ENCODE results near the gene PLOD2. TPM values are rescaled to one million over a fixed set of nuclear protein-coding genes. Genes with fewer than 3 reads are reported as not detected.

The PLOD2 gene
- total RNA-seq, 1 donor = 345 TPM

DNA sequence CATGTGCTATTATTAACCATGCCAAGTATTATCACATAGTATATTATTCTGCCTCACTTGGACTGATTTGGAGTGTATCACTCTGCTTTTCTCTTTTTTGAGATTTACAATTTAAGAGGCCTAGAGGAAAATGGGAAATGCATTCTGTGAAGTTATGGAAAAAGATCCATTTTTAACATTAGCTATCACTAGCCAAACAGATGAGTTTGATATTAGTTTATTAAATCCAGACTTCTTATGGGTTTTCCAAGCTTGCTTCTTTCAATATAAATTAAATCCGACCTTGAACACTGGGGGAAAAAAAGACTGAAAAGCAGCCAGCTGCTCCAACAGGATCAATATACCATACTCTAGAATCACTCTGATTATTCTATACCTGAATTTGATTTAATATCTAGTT, 30.1 kb upstream of the PLOD2 start:
- H3K9me3 ChIP-seq (ENCODE audit: low read depth, low read length) = no peaks in the 10 kb centered on the region
- H3K27me3 ChIP-seq (ENCODE audit: insufficient read depth, low read length) = no peaks in the 10 kb centered on the region
- H3K4me2 ChIP-seq (ENCODE audit: insufficient read depth, low read length) = no peak overlapping the region
- H4K20me1 ChIP-seq (ENCODE audit: insufficient read depth, low read length) = no peaks in the 10 kb centered on the region
- no peak overlapping the region for H3K4me3 ChIP-seq (ENCODE audit: insufficient read depth, low read length)
- no peaks in the 10 kb centered on the region for H3K4me1 ChIP-seq (ENCODE audit: insufficient read depth, low read length)
- TF ChIP-seq CTCF (IDR thresholded peaks at IDR 0.05; ENCODE audit: extremely low read depth, low read depth, low read length) = no peak
- H3K36me3 ChIP-seq (ENCODE audit: insufficient read depth, low read length) = peaks cover 5% of the 10 kb centered on the region
- H3K27ac ChIP-seq (ENCODE audit: low read depth, low read length) = no peak overlapping the region
- no peak overlapping the region for H2AFZ ChIP-seq (ENCODE audit: low read length)
- no peaks in the 10 kb centered on the region for H3K79me2 ChIP-seq (ENCODE audit: insufficient read depth, low read length)
- DNase-seq (ENCODE audit: insufficient read length, low spot score, missing footprints) = no peak

DNA sequence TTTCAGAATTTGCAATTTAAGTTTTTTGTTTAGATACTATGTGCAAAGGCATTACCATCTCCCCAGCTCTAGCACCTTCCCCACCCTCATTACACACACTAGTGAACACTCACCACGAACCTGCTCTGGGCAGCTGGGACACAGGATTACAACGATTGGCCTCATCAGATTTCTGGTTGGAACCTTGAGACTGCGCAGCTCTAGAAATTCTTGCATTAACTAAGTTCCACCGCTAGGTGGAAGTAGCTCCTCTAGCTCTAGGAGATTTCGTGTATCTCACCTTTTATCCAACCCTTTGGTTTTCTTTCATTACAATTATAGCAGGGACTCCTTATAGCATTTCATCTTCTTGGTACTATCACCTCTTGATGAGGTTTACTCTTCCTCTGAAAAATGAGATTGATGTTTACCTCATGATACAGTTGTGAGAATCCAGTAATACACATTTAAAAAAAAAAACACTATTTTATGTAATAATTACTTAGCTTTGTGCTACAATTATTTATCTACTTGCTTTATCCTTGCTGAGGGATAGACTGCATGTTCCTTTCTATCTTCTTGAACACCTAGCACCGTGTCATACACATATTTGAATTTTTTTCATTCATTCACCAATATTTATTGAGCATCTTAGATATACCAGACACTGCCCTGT, 28.7 kb upstream of the PLOD2 start:
- Histone ChIP-seq H3K27me3 (ENCODE audit: insufficient read depth, low read length) (no peaks in the 10 kb centered on the region), H3K9me3 (ENCODE audit: low read depth, low read length) (no peaks in the 10 kb centered on the region), H4K20me1 (ENCODE audit: insufficient read depth, low read length) (no peaks in the 10 kb centered on the region), H3K36me3 (ENCODE audit: insufficient read depth, low read length) (no peaks in the 10 kb centered on the region), H3K4me3 (ENCODE audit: insufficient read depth, low read length) (no peak overlapping the region), H3K4me2 (ENCODE audit: insufficient read depth, low read length) (no peak overlapping the region), H3K79me2 (ENCODE audit: insufficient read depth, low read length) (no peaks in the 10 kb centered on the region), H3K27ac (ENCODE audit: low read depth, low read length) (no peak overlapping the region), H2AFZ (ENCODE audit: low read length) (no peak overlapping the region), H3K4me1 (ENCODE audit: insufficient read depth, low read length) (peaks cover 2% of the 10 kb centered on the region)
- peak; percentile 74 for DNase-seq (ENCODE audit: insufficient read length, low spot score, missing footprints)
- TF ChIP-seq CTCF (IDR thresholded peaks at IDR 0.05; ENCODE audit: extremely low read depth, low read depth, low read length) = peak; percentile 81

GRCh38 chr3:146187334-146187950, 26.5 kb upstream of the PLOD2 start:
- Histone ChIP-seq H3K4me1 (ENCODE audit: insufficient read depth, low read length) (peaks cover 5% of the 10 kb centered on the region), H3K27ac (ENCODE audit: low read depth, low read length) (no peak overlapping the region), H3K9me3 (ENCODE audit: low read depth, low read length) (no peaks in the 10 kb centered on the region), H3K4me2 (ENCODE audit: insufficient read depth, low read length) (peak overlapping the region; percentile 16), H3K27me3 (ENCODE audit: insufficient read depth, low read length) (no peaks in the 10 kb centered on the region), H2AFZ (ENCODE audit: low read length) (no peak overlapping the region), H3K79me2 (ENCODE audit: insufficient read depth, low read length) (no peaks in the 10 kb centered on the region), H4K20me1 (ENCODE audit: insufficient read depth, low read length) (no peaks in the 10 kb centered on the region), H3K36me3 (ENCODE audit: insufficient read depth, low read length) (no peaks in the 10 kb centered on the region), H3K4me3 (ENCODE audit: insufficient read depth, low read length) (no peak overlapping the region)
- TF ChIP-seq CTCF (IDR thresholded peaks at IDR 0.05; ENCODE audit: extremely low read depth, low read depth, low read length) = peak; percentile 78
- no peak for DNase-seq (ENCODE audit: insufficient read length, low spot score, missing footprints)

DNA sequence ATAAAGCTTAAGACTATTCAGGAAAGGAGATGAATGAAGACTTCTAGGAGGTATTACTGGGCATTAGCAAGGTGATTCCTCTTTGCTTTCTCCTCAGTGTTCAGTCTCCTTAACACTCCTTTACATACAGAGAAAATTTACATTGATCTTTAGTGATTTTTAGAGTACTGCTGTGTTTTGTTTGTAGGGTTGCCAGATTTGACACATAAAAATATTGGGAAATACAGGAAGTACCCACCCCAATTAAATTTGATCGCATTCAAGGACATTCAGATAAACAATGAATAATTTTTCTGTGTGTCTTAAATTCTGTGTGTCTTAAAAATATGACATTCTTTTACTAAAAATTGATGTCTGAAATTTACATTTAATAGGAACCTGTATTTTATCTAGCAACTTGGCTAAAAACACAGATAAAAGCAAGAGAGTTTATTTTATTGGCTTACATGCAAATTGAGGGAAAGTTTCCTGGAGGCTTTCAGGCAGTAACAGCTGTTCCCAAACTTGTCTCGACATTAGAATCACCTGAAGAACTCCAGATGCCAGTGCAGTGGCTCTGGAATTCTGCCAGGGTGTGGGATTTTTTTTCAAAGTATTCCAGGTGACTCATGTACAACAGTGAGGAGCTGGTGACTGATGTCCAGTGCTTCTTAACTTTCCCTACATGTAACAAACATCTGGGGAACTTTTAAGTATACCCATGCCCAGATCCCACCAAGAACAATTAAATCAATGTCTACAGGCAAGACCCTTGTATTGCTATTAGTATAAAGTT, 23.4 kb upstream of the PLOD2 start:
- Histone ChIP-seq H3K27ac (ENCODE audit: low read depth, low read length) (no peak overlapping the region), H3K4me3 (ENCODE audit: insufficient read depth, low read length) (no peak overlapping the region), H3K9me3 (ENCODE audit: low read depth, low read length) (no peaks in the 10 kb centered on the region), H3K79me2 (ENCODE audit: insufficient read depth, low read length) (no peaks in the 10 kb centered on the region), H3K27me3 (ENCODE audit: insufficient read depth, low read length) (no peaks in the 10 kb centered on the region), H3K36me3 (ENCODE audit: insufficient read depth, low read length) (no peaks in the 10 kb centered on the region), H3K4me1 (ENCODE audit: insufficient read depth, low read length) (peaks cover 16% of the 10 kb centered on the region), H4K20me1 (ENCODE audit: insufficient read depth, low read length) (no peaks in the 10 kb centered on the region), H2AFZ (ENCODE audit: low read length) (no peak overlapping the region), H3K4me2 (ENCODE audit: insufficient read depth, low read length) (no peak overlapping the region)
- TF ChIP-seq CTCF (IDR thresholded peaks at IDR 0.05; ENCODE audit: extremely low read depth, low read depth, low read length) = no peak
- no peak for DNase-seq (ENCODE audit: insufficient read length, low spot score, missing footprints)
